Measurements from ENCODE around the gene STAT5B. TPM values are rescaled to one million over a fixed set of nuclear protein-coding genes. Genes with fewer than 3 reads are reported as not detected.

STAT5B gene
- total and polyA plus RNA-seq, 2 of the 8 experiments (the other 6 are each of a cell fraction or from before 2014, with no cell fraction given), result 35.3 to 52.6 TPM

DNA sequence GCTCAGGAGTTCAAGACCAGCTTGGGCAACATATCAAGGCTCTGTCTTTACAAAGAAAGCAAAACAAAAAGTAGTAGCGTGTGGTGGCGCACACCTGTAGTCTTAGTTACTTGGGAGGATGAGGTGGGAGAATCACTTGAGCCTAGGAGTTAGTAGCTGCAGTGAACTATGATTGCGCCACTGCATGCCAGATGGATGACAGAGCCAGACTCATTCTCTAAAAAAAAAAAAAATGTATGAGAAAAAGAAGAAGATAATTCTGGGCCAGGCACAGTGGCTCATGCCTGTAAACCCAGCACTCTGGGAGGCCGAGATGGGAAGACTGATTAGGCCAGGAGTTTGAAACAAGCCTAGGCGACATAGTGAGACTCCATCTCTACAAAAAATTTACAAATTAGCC lies 28.5 kb downstream of the STAT5B start:
- Histone ChIP-seq H2BK15ac (ENCODE audit: low read length) (no peak overlapping the region), H3K56ac (replicated peaks; ENCODE audit: insufficient read length, low read depth, low read length) (no peak overlapping the region), H3K9ac (replicated peaks in 1 of 4; ENCODE audit: extremely low read depth in 1 of 4, low read depth in 3 of 4, low read length in 3 of 4) (no peak overlapping the region), H2BK20ac (ENCODE audit: low read length) (no peak overlapping the region), H3K23ac (ENCODE audit: insufficient read length) (no peak overlapping the region), H4K5ac (ENCODE audit: insufficient read length, low read depth, low read length) (no peak overlapping the region), H4K8ac (ENCODE audit: extremely low read depth, insufficient read depth, low read length) (no peak overlapping the region), H3K4me1 (replicated peaks in 1 of 4; ENCODE audit: control insufficient read depth in 3 of 4, insufficient read depth in 4 of 4, low read length in 3 of 4) (no peaks in the 10 kb centered on the region; a peak in 2 of 7 replicates), H2BK120ac (replicated peaks; ENCODE audit: low read depth, low read length) (no peak overlapping the region), H2AK5ac (ENCODE audit: low read depth, low read length) (no peak overlapping the region), H3K18ac (ENCODE audit: extremely low read depth, low read length) (no peak overlapping the region), H3K9me3 (ENCODE audit: insufficient read depth in 2 of 2, low read depth in 1 of 2, low read length in 1 of 2) (no peaks in the 10 kb centered on the region), H3K4me3 (ENCODE audit: extremely low read depth in 1 of 4, insufficient read depth in 2 of 4, low read depth in 3 of 4, low read length in 4 of 4) (no peak overlapping the region), H2BK5ac (ENCODE audit: low read depth, low read length) (no peak overlapping the region), H3K27me3 (replicated peaks in 1 of 4; ENCODE audit: control insufficient read depth in 3 of 4, extremely low read depth in 1 of 4, insufficient read depth in 3 of 4, low read length in 3 of 4) (no peaks in the 10 kb centered on the region), H2AFZ (ENCODE audit: low read length) (no peak overlapping the region), H4K91ac (replicated peaks; ENCODE audit: insufficient read length, low read length) (no peak overlapping the region), H3K14ac (ENCODE audit: insufficient read length) (no peak overlapping the region), H3K23me2 (ENCODE audit: low read depth, low read length) (peaks cover 2% of the 10 kb centered on the region; the same call in 1 of the 2 replicates), H3K36me3 (ENCODE audit: control insufficient read depth in 2 of 4, insufficient read depth in 4 of 4, low read length in 3 of 4) (no peaks in the 10 kb centered on the region), H3K79me2 (ENCODE audit: control insufficient read depth in 1 of 2, insufficient read depth in 2 of 2, low read length in 2 of 2) (peaks cover 0 to 52% of the 10 kb centered on the region in 2 experiments; a peak in 2 of 4 replicates), H3K27ac (ENCODE audit: low read depth, low read length) (no peak overlapping the region), H2BK12ac (ENCODE audit: low read depth, low read length) (no peak overlapping the region), H3K79me1 (ENCODE audit: low read depth, low read length) (peaks cover 5% of the 10 kb centered on the region), H3K4me2 (ENCODE audit: insufficient read depth in 1 of 2, low read depth in 2 of 2, low read length in 2 of 2) (no peak overlapping the region), H4K20me1 (replicated peaks in 1 of 2; ENCODE audit: control insufficient read depth in 1 of 2, insufficient read depth in 2 of 2, low read length in 2 of 2) (peaks cover 0 to 3% of the 10 kb centered on the region in 2 experiments), H3K4ac (replicated peaks; ENCODE audit: insufficient read length, low read depth, low read length) (no peak overlapping the region)
- TF ChIP-seq TEAD4 (IDR thresholded peaks at IDR 0.05; ENCODE audit: low read depth, low read length) (no peak), CEBPB (IDR thresholded peaks at IDR 0.05; ENCODE audit: low read depth, low read length) (peak; percentile 22; the same call in 1 of the 2 replicates)
- ChIA-PET POLR2A (ENCODE audit: partially characterized antibody) (interaction anchor here (0.7 kb wide), 1 partner anchor 46 kb away, joined by 4 read pairs; no protein-coding TSS in a partner anchor), CTCF (ENCODE audit: partially characterized antibody) (interaction anchor here (0.8 to 5.6 kb wide), 7 partner anchors 25 to 280 kb away, joined by 3 to 53 read pairs (median 4); partner anchors contain the start of gene HCRT)
- DNase-seq (ENCODE audit: low read depth in 1 of 2, low spot score in 2 of 2) (no peak), FAIRE-seq (no peak)
- 92% methylated on average over 5 of the region's 5 CpGs; no CpG with 5 or more reads in 1 of the 2 experiments for WGBS, 2 experiments (ENCODE audit: extremely low coverage in 1 of 2, insufficient coverage in 1 of 2, insufficient read length in 1 of 2, insufficient replicate concordance in 2 of 2, low coverage in 1 of 2, low lambda C conversion rate in 2 of 2, missing lambda C conversion rate in 1 of 2)

All from H1 (cell line).